T-helper 1 cell treated with Interleukin-12 subunit alpha and Interleukin-12 subunit beta and Interleukin-4 antibody, amounts not matched to agents 30 ng/mL and 1 ng/mL, for 36 hours (primary cell): ENCODE data around the gene TMPRSS4. TPM values are rescaled to one million over a fixed set of nuclear protein-coding genes. Genes with fewer than 3 reads are reported as not detected.

Source experiments
- intact Hi-C: fragments of 100-400 bp; cut with micrococcal nuclease; formaldehyde crosslinking; loops from one replicate; pipeline ENCODE4 v1.15.1; 2024
- total RNA-seq: library from RNA; stranded (reverse); gene quantifications from 2 replicates; pipeline ENCODE4 v1.2.3, GENCODE V29; 2022

Gene TMPRSS4
- total RNA-seq = 0.07 TPM in 1 of 2 replicates, not detected in the other

GRCh38 chr11:118076754-118077281 is at the start of gene TMPRSS4:
Gene TMPRSS4 (plus strand): TSS chr11:118077078. CDS start chr11:118077303, 225 bp downstream.
- intact Hi-C loops = no loop called here

GRCh38 chr11:118027694-118028093 is 49.2 kb upstream of the TMPRSS4 start:
- intact Hi-C loops = no loop called here

GRCh38 chr11:118028626-118029025 is 48.3 kb upstream of the TMPRSS4 start:
- intact Hi-C loops = no loop called here

GRCh38 chr11:118033443-118033842 is 43.4 kb upstream of the TMPRSS4 start:
- intact Hi-C loops = loop anchor here (2.0 kb wide), 1 partner anchor 13 kb away; no protein-coding TSS in a partner anchor

- intact Hi-C loops = no loop called here
Observed at GRCh38 chr11:118042141-118042540, 34.7 kb upstream of the TMPRSS4 start.

GRCh38 chr11:118042796-118043195 is 34.1 kb upstream of the TMPRSS4 start:
- intact Hi-C loops = no loop called here

GRCh38 chr11:118045191-118045590 is 31.7 kb upstream of the TMPRSS4 start:
- intact Hi-C loops = no loop called here

GRCh38 chr11:118046051-118046963 is 30.6 kb upstream of the TMPRSS4 start:
- intact Hi-C loops = loop anchor here (1.0 to 2.0 kb wide), 4 partner anchors 14 to 96 kb away; no protein-coding TSS in a partner anchor

- intact Hi-C loops = loop anchor here (1.0 to 2.0 kb wide), 4 partner anchors 14 to 97 kb away; no protein-coding TSS in a partner anchor
Observed at GRCh38 chr11:118046964-118047700, 29.7 kb upstream of the TMPRSS4 start.

- intact Hi-C loops = loop anchor here (2.0 kb wide), 1 partner anchor 15 kb away; no protein-coding TSS in a partner anchor
Observed at GRCh38 chr11:118047749-118048148, 29.1 kb upstream of the TMPRSS4 start.

- intact Hi-C loops = no loop called here
Observed at GRCh38 chr11:118048472-118049370, 28.2 kb upstream of the TMPRSS4 start.

- intact Hi-C loops = loop anchor here (5.0 kb wide), 1 partner anchor 622 kb away; no protein-coding TSS in a partner anchor
Observed at GRCh38 chr11:118049771-118050170, 27.1 kb upstream of the TMPRSS4 start.

- intact Hi-C loops = loop anchor here (5.0 kb wide), 1 partner anchor 623 kb away; no protein-coding TSS in a partner anchor
Observed at GRCh38 chr11:118050208-118050891, 26.5 kb upstream of the TMPRSS4 start.

- intact Hi-C loops = loop anchor here (1.0 to 5.0 kb wide), 2 partner anchors 236 to 624 kb away; no protein-coding TSS in a partner anchor
Observed at GRCh38 chr11:118051136-118051610, 25.7 kb upstream of the TMPRSS4 start.

- intact Hi-C loops = loop anchor here (1.0 to 5.0 kb wide), 2 partner anchors 237 to 625 kb away; no protein-coding TSS in a partner anchor
Observed at GRCh38 chr11:118051611-118052461, 25.0 kb upstream of the TMPRSS4 start.

GRCh38 chr11:118052581-118053206 is 24.2 kb upstream of the TMPRSS4 start:
- intact Hi-C loops = loop anchor here (1.0 to 5.0 kb wide), 7 partner anchors 50 to 625 kb away; no protein-coding TSS in a partner anchor

GRCh38 chr11:118054712-118055640 is 21.9 kb upstream of the TMPRSS4 start:
- intact Hi-C loops = loop anchor here (5.0 kb wide), 1 partner anchor 628 kb away; no protein-coding TSS in a partner anchor
